ENCODE results near the gene PRTN3. TPM values are rescaled to one million over a fixed set of nuclear protein-coding genes. Genes with fewer than 3 reads are reported as not detected.

The PRTN3 gene
- total and polyA plus RNA-seq, 4 donors: 0.17 to 225 (median 1.7) TPM

DNA sequence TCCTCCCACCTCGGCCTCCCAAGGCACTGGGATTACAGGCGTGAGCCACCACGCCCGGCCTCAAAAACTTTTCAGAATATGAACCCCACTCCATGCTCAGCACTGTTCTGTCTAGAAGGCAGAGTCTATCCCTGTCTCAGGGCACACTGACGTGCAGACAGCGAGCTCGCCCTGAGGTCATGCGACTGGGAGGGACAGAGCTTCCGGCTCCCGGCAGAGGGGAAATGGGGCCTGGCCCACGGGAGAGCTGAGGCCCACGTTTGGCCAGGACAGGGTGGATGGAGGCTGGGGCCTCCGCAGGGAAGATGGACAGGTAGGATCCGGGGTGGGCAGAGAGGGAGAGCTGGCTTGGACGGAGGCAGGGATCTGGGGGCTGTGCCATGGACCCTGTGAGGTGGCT is 15.9 kb upstream of the PRTN3 start:
- Histone ChIP-seq H3K27me3 (ENCODE audit: control insufficient read depth in 4 of 4, insufficient read depth in 4 of 4, low read length in 3 of 4) (peaks cover 0 to 6% (median 1%) of the 10 kb centered on the region in 4 donors), H3K4me3 (ENCODE audit: low read depth in 1 of 3, low read length in 3 of 3) (no peak overlapping the region), H3K36me3 (ENCODE audit: control insufficient read depth in 4 of 4, insufficient read depth in 3 of 4, low read depth in 1 of 4, low read length in 3 of 4) (no peaks in the 10 kb centered on the region), H3K9ac (ENCODE audit: low read depth in 1 of 2, low read length in 2 of 2) (no peak overlapping the region), H3K27ac (ENCODE audit: low read depth in 1 of 2, low read length in 2 of 2) (no peak overlapping the region), H3K4me1 (ENCODE audit: control insufficient read depth in 4 of 4, insufficient read depth in 4 of 4, low read length in 3 of 4) (peaks cover 0 to 8% (median 0%) of the 10 kb centered on the region in 4 donors), H3K9me3 (ENCODE audit: control insufficient read depth in 4 of 4, low read length in 3 of 4) (no peaks in the 10 kb centered on the region)
- DNase-seq (ENCODE audit: low spot score): no peak
- 79% methylated on average over 15 of the region's 15 CpGs for WGBS
- TF ChIP-seq RAD21 (IDR thresholded peaks at IDR 0.05) (no peak), FOXA2 (IDR thresholded peaks at IDR 0.05) (no peak), YY1 (IDR thresholded peaks at IDR 0.05) (no peak), GABPA (IDR thresholded peaks at IDR 0.05 in 1 of 2, conservative IDR thresholded peaks at IDR 0.05 in 1 of 2) (no peak), JUND (IDR thresholded peaks at IDR 0.05) (no peak), HNF4A (conservative IDR thresholded peaks at IDR 0.05) (no peak), EGR1 (IDR thresholded peaks at IDR 0.05; ENCODE audit: low read depth in 2 of 2) (no peak), FOXA1 (IDR thresholded peaks at IDR 0.05) (no peak)
- TF ChIP-seq, protein P1, sequence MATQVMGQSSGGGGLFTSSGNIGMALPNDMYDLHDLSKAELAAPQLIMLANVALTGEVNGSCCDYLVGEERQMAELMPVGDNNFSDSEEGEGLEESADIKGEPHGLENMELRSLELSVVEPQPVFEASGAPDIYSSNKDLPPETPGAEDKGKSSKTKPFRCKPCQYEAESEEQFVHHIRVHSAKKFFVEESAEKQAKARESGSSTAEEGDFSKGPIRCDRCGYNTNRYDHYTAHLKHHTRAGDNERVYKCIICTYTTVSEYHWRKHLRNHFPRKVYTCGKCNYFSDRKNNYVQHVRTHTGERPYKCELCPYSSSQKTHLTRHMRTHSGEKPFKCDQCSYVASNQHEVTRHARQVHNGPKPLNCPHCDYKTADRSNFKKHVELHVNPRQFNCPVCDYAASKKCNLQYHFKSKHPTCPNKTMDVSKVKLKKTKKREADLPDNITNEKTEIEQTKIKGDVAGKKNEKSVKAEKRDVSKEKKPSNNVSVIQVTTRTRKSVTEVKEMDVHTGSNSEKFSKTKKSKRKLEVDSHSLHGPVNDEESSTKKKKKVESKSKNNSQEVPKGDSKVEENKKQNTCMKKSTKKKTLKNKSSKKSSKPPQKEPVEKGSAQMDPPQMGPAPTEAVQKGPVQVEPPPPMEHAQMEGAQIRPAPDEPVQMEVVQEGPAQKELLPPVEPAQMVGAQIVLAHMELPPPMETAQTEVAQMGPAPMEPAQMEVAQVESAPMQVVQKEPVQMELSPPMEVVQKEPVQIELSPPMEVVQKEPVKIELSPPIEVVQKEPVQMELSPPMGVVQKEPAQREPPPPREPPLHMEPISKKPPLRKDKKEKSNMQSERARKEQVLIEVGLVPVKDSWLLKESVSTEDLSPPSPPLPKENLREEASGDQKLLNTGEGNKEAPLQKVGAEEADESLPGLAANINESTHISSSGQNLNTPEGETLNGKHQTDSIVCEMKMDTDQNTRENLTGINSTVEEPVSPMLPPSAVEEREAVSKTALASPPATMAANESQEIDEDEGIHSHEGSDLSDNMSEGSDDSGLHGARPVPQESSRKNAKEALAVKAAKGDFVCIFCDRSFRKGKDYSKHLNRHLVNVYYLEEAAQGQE (IDR thresholded peaks at IDR 0.05): no peak
- TF ChIP-seq, protein P2, sequence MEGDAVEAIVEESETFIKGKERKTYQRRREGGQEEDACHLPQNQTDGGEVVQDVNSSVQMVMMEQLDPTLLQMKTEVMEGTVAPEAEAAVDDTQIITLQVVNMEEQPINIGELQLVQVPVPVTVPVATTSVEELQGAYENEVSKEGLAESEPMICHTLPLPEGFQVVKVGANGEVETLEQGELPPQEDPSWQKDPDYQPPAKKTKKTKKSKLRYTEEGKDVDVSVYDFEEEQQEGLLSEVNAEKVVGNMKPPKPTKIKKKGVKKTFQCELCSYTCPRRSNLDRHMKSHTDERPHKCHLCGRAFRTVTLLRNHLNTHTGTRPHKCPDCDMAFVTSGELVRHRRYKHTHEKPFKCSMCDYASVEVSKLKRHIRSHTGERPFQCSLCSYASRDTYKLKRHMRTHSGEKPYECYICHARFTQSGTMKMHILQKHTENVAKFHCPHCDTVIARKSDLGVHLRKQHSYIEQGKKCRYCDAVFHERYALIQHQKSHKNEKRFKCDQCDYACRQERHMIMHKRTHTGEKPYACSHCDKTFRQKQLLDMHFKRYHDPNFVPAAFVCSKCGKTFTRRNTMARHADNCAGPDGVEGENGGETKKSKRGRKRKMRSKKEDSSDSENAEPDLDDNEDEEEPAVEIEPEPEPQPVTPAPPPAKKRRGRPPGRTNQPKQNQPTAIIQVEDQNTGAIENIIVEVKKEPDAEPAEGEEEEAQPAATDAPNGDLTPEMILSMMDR (IDR thresholded peaks at IDR 0.05; ENCODE audit: low read depth, low read length, missing input control): no peak
- TF ChIP-seq, protein P3, sequence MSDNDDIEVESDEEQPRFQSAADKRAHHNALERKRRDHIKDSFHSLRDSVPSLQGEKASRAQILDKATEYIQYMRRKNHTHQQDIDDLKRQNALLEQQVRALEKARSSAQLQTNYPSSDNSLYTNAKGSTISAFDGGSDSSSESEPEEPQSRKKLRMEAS (IDR thresholded peaks at IDR 0.05): no peak

DNA sequence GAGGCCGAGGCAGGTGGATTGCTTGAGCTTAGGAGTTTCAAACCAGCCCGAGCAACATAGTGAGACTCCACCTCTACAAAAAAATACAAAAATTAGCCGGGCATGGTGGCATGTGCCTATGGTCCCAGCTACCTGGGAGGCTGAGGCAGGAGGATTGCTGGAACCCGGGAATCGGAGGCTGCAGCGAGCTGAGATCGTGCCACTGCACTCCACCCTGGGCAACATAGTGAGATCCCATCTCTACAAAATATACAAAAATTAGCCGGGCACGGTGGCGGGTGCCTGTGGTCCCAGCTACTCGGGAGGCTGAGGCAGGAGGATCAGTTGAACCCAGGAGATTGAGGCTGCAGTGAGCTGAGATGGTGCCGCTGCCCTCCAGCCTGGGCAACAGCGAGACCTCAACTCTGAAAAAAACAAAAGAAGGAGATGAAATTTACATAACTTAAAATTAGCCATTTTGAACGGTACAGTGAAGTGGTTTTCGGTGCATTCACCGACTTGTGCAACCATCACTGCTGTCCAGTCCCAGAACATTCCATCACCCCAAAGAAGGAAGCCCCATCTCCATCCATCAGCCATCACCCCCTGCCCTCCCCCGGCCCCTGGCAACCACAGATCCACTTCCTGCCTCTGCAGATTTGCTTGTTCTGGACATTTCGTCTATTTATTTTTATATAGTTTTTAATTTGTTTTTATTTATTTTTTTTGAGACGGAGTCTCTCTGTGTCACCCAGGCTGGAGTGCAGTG is 14.7 kb upstream of the PRTN3 start:
- H3K36me3 ChIP-seq (ENCODE audit: control insufficient read depth in 4 of 4, insufficient read depth in 3 of 4, low read depth in 1 of 4, low read length in 3 of 4): no peaks in the 10 kb centered on the region
- H3K27ac ChIP-seq (ENCODE audit: low read depth in 1 of 2, low read length in 2 of 2): no peak overlapping the region
- no peak overlapping the region for H3K4me3 ChIP-seq (ENCODE audit: low read depth in 1 of 3, low read length in 3 of 3)
- peaks cover 0 to 6% (median 1%) of the 10 kb centered on the region in 4 donors for H3K27me3 ChIP-seq (ENCODE audit: control insufficient read depth in 4 of 4, insufficient read depth in 4 of 4, low read length in 3 of 4)
- H3K9ac ChIP-seq (ENCODE audit: low read depth in 1 of 2, low read length in 2 of 2): no peak overlapping the region
- peaks cover 0 to 7% (median 0%) of the 10 kb centered on the region in 4 donors for H3K4me1 ChIP-seq (ENCODE audit: control insufficient read depth in 4 of 4, insufficient read depth in 4 of 4, low read length in 3 of 4)
- no peak for DNase-seq (ENCODE audit: low spot score)
- WGBS: 82% methylated on average over 19 of the region's 19 CpGs
- no peaks in the 10 kb centered on the region for H3K9me3 ChIP-seq (ENCODE audit: control insufficient read depth in 4 of 4, low read length in 3 of 4)
- TF ChIP-seq EGR1 (IDR thresholded peaks at IDR 0.05; ENCODE audit: low read depth in 2 of 2) (no peak), HNF4A (conservative IDR thresholded peaks at IDR 0.05) (no peak), TAF1 (conservative IDR thresholded peaks at IDR 0.05) (no peak), GABPA (IDR thresholded peaks at IDR 0.05 in 1 of 2, conservative IDR thresholded peaks at IDR 0.05 in 1 of 2) (no peak), RAD21 (IDR thresholded peaks at IDR 0.05) (no peak), RXRA (IDR thresholded peaks at IDR 0.05) (no peak), YY1 (IDR thresholded peaks at IDR 0.05) (no peak), FOXA1 (IDR thresholded peaks at IDR 0.05) (no peak), NR2F2 (IDR thresholded peaks at IDR 0.05) (no peak), SP1 (IDR thresholded peaks at IDR 0.05) (no peak)
- TF ChIP-seq, protein P2 (IDR thresholded peaks at IDR 0.05; ENCODE audit: low read depth, low read length, missing input control): no peak
- TF ChIP-seq, protein P1 (IDR thresholded peaks at IDR 0.05): no peak
- TF ChIP-seq, protein P3 (IDR thresholded peaks at IDR 0.05): no peak
- TF ChIP-seq, protein P4, sequence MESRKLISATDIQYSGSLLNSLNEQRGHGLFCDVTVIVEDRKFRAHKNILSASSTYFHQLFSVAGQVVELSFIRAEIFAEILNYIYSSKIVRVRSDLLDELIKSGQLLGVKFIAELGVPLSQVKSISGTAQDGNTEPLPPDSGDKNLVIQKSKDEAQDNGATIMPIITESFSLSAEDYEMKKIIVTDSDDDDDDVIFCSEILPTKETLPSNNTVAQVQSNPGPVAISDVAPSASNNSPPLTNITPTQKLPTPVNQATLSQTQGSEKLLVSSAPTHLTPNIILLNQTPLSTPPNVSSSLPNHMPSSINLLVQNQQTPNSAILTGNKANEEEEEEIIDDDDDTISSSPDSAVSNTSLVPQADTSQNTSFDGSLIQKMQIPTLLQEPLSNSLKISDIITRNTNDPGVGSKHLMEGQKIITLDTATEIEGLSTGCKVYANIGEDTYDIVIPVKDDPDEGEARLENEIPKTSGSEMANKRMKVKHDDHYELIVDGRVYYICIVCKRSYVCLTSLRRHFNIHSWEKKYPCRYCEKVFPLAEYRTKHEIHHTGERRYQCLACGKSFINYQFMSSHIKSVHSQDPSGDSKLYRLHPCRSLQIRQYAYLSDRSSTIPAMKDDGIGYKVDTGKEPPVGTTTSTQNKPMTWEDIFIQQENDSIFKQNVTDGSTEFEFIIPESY (IDR thresholded peaks at IDR 0.05): no peak

Measured in liver (tissue), 9 donors.